Stromal cell of bone marrow (primary cell): ENCODE data around the gene CNNM3.

Experiments
- DNase-seq: peaks from one replicate; pipeline ENCODE4 v3.0.0-alpha.2; 2012; ENCODE audit warnings: low read depth

The CNNM3 gene

DNA sequence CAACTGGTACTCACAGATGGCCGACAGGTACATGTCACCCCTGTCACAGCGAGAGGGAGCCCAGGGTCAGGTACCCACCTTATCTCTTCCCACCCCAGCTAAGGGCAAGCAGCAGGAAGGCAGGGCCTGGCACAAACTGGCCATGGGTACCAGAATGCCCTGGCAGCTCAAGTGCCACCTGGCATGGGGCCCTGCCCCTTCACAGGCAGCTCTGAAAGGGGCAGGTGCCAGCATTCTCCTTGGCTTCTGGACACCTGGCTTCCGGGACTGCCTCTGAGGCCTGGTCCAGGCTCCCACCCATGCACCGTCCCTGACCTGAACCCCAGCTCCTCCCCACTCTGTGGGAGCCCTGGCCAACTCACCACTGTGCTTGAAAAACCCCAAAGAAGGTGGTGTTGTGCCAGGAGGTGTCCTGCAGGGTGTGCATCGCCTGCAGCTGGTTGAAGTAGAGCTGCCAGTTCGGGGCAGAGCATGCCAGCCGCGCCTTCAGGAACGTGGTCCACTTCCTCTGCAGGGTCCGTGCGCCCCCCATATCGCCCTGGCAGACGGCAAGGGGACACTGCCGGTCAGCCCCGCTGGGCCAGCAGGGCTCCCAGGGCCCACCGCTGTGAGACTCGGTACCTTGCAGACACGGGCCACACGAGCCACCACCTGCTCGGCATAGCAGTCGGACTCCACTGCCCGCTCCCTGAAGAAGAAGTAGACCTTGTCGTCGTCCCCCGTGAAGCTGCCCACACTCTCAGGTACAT, 48.4 kb downstream of the CNNM3 start:
- no peak for DNase-seq

DNA sequence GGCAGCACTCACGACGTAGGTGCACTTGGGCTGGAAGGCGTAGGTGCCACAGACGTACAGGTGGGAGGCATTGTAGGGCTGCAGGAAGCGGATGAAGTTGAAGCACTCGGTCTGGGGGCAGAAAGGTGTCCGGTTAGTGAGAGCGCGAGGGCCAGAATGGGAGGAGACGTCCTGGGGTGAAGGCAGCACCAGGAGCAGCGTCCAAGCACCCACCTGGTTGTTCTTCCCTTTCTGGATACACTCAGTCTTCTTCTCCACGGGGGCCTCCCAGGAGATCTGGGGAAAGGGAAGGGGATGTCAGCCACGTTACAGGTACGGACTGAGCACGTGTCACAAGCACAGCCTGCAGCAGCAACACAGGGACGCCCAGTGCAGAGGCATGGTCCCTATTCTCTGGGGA, 49.6 kb downstream of the CNNM3 start:
- no peak for DNase-seq

DNA sequence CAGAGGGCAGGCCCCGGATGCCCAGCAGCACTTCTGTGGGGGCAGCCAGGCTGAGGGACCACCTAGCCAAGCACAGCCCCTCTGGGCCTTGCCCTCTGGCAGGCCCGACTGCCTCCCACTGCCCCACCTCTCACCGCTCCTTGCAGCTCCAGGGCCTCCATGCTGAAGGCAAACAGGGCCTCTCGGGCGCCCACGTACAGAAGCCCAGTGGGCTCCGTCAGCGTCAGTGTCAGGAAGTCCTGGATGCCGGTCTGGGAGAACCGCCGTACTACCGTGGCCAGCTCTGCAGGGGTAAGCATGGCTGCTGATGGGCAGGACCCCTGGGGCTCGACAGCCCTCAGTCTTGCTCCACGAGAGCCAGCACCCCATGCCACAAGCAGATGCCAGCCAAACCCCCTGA, 50.1 kb downstream of the CNNM3 start:
- no peak for DNase-seq

DNA sequence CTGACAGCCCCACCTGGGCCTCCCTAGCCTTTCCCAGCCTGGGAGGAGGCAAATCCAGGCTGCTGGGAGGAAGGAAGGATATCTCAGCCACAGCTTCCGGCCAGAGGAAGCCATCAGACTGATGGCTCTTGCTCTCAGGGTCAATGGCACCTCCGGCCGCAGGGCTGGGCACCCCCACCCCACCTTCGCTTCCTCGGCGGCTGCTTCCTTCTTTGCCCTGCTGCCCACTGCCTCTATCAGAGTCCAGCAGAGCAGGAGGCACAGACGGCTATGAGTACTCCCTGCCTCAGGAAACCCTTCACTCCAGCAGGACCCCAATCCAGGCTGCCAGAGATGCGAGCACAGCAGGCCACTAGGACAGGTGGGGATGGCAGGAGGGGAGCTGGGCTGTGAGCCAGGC, 50.5 kb downstream of the CNNM3 start:
- DNase-seq: no peak

DNA sequence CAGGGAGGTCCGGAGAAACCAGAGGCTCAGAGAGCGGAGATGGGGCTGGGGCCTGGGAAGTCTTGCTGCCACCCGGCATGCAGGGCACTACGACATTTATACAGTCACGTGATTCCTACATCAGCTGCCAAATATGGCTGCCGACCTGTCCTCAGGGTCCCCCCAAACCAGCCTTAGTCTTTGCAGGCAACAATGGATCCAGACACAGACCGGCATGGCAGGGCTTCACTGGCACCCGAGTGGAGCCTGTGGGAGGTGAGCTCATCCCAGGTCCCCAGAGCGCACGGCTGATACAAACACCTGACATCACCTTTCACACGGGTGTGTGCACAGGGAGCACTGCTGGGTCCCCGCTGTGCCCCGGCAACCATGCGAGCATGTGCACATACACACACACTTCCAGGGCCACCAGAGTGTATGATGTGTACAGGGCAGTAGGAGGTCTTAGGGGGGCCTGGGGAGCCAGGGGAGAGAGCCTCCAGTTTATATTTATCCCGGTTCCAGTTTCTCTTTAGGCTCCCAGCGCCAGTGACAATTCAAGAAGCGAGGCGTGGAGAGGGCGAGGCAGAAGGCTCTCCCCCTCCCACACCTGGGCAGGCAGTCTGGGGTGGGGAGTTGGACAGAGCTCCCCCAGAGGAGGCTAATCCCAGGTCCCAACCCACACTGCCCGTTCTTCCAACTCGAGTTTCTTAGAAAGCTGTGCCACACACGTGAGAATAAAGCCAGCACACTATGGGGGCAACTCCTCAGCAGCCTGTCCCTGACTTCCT, 51.1 kb downstream of the CNNM3 start:
- no peak for DNase-seq

DNA sequence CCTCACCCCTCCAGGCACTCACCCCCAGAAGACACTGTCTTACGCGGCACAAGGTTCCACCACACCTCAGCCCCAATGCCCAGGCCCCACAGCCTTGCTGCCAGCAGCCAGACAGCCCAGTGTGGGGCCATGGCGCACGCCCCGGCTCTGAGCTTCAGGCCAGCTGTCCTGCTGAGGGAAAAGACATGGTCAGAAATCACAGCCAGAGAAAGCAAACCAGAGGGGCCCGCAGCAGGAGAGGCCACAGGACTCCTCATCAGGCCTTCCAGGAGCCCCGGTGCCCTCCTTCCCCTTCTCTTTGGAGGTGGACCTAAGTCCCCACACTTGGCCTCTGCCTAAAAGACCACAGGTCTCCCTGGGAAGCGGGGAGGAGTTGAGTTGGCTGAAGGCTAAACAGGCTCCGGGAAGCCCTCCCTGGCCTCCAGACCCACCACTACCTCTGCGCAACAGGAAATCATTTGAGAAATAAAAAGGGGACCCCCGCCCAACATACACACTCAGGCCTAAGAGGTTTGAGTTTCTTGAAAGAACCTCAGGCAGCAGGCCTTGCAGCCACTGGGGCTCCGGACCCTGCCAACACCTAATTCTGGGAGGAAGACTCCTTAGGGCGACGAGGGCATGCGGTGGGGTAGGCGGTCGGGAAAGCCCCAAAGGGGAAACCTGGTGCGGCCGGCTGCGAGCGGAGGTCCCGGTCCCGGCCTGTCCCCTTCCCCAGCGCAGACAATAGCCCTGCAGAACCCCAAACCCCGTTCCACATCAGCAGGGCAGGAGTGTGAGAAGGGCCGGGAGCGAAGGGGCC, 51.9 kb downstream of the CNNM3 start:
- no peak for DNase-seq

DNA sequence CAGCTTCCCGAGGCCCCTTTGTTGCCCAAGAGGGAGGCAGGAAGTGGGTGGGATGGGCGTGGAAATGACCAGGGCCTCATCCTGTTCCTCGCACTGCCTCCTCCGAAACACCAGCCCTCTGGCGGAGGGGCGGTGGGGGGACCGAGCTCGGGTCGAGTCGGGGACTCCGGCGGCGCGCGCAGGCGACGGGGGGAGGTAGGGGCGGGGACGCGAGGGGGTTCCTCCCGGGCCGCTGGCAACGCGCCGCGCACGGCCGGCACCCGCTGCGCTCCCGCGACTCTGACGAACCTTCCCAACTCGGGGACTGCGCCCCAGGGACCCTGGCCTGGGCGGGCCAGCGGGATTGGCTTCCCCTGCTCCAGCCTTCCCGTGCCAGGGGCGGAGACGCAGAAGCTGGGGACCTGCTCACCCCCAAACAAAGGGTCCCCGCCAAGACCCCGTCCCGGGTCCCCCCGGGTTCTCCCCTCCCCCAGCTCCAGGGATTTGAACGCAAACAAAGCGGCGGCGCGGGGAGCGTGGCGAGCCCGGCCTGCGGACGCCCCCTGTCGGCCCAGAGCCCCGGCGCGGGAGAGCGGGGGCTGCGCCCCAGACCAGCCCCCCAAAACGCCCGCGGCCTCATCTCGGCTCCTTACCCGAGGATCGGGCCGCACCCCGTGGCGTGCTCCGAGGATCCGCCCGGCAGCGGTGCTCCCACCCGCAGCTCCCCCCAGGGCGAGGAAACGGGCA, 52.6 kb downstream of the CNNM3 start:
- DNase-seq: peak; percentile 82

DNA sequence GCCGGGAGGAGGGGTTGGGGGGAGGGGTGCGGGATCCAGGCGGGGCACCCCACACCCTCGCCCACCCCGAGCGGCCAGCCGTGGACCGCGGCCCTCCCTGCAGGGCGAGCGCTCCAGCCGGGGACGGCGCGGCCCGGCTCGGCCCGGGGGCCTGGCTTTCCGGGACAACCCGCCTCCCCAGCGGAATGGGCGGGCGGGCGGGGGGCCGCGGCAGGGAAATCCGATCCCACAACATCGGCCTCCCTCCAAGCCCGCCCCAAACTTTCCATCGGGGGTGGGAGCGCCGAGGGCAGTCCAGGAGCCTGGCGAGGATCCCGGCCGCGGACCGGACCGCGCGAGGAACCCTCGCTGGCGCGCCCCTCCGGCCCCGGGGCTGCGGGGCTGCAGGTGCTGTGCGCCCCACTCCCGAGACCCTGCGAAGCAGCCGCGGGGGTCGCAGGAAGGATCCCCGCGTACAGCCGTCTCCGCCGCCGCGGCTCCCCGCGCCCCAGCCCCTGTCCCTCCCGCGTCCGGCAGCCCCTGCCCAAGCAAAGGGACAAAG, 53.3 kb downstream of the CNNM3 start:
- DNase-seq: peak; percentile 74

DNA sequence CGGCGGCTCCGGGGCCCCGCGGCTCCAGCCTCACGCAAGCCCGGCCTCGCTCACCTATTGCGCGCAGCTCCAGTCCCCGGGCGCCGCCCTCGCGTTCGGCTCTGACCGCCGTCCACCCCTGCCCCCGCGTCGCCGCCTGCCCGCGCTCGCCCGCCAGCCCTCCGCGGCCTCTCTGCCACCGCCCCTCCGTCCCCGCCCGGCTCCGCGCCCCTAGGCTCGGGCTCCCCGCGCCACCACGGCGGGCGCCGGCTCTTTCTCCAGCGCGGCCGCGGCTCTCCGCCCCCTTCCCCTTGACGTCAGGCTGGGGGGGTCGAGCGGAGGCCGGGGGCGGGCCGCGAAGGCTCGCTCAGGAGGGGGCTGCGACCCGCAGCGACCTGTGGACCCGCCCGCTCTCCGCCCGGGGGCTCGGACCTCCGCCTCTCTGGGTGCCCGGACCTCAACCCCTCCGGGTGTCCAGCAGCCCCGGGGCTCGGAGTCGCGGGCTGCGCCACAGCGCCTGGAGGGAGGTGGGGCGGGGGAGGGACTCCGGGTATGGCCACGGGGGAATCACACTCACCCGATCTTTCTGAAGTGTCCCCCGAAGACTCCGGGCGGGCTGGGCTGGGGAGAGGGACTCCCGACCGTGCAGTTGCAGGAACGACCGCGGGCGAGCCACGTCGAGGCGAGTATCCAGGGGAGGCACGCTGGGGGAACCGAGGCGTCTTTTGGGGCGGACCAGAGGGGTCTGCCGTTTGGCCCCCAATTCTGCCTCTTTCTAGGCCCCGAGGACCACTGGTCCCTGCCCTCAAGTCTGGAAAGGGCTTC, 54.0 kb downstream of the CNNM3 start, which contains the start of gene SEMA4C:
SEMA4C (minus strand) TSS at position 259 of the 804 bp plus-strand sequence. CDS start 2,194 bp downstream, outside the sequence.
- DNase-seq: no peak

DNA sequence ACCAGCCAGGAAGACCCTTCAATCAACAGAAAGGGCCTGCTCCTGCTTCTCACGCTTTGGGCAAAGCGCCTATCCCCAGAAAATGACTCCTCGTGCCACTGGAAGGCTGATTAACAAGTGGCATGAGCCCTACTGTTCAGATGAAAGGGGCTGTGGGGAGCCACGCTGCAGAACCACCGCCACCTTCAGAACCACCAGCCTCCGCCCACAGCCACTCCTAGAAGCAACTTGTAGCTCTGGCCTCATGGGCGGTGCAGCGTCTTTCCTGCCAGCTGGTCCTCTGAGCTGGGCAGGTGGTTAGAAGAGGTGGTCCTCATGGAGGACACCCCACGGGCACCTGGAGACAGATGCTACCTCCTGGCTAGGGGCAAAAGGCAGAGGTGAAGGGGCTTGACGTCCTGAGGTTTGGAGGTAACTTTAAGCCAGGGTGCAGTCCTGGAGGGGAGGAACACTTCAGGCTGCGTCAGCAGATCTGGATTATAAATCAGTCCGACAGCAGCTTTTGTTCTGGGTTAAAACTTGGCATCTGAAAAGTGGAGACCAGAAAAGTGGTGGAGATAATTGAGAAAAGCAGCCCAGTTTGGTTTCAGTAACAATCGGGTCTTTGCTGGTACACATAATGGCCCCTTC, 54.7 kb downstream of the CNNM3 start:
- no peak for DNase-seq

DNA sequence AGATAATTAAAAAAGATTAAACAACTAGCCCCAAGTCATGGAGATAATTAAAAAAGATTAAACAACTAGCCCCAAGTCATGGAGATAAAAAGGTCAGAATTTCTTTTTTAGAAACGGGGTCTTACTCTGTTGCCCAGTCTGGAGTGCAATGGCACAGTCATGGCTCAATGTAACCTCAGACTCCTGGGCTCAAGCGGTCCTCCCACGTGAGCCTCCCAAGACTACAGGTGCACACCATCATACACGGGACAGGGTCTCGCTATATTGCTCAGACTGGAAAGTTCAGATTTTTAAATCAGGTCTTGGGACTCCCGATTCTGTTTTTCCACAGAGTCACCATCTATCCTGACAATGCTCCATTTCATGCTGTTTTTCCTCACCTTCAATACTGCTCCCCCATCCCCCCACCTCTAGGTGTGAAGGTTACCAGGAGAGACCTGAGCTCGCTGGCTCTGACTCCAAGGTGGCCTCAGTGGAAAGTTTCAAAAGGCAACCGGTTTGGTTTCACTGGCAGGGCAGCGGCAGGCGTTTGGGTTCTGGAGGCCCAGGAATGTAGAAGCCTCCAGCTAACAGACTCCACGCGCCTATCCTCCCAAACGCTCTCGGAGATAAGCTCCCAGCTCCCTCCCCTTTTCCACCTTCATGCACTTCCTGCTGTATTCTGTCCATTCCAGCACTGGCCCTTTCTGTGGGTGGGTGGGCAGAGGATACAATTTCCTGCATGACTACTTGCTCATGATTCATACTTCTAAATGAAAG, 56.7 kb downstream of the CNNM3 start:
- no peak for DNase-seq

DNA sequence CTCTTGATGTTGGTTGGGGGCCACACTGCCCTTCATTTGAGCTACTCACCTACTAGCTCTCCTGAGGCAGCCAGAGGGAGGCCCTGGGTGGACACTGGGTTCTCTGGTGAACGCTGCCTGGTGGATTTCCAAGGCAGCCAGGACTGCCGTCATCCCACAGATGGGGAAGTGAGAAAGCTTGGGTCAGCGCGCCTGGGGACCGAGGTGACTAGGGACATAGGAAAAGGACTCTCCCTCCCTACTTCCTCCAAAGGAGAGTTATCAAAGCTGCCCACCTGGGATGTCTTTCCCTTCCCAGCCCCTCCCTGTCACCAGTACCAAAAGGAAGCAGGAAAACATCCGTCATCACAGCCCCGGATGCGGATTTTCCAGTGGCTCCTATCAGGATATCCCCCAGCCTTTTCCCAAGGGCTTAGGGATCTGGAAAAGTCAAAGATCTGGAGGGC, 57.6 kb downstream of the CNNM3 start:
- no peak for DNase-seq

DNA sequence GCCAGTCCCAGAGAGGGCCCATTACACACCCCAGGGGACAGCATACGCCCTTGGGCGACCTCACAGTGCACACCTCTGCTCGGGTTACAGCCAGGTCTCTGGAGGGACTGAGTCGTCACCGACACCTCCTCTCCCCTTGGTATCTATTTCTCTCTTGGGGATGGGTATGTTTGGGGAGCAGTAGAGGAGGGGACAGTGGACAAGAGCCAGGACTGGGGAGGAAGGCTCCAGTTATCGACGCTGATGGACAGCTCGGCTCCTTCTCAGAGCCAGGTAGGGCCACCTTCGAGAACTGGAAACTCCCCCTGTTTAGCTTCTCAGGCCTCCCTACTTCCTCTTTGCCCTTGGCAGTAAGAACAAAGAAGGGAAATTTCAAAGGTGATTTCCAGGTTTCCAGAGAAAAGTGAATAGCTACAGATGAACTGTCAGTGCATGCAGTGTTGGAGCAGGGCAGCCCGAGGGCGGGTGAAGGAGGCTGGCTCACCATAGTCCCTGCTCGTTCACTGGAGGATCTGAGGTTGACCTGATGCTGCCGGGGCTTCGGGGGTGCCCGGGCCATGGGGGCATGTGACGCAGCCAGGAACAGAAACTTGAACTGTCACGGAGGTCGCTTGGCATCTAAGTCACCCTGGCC, 58.2 kb downstream of the CNNM3 start:
- DNase-seq: no peak

DNA sequence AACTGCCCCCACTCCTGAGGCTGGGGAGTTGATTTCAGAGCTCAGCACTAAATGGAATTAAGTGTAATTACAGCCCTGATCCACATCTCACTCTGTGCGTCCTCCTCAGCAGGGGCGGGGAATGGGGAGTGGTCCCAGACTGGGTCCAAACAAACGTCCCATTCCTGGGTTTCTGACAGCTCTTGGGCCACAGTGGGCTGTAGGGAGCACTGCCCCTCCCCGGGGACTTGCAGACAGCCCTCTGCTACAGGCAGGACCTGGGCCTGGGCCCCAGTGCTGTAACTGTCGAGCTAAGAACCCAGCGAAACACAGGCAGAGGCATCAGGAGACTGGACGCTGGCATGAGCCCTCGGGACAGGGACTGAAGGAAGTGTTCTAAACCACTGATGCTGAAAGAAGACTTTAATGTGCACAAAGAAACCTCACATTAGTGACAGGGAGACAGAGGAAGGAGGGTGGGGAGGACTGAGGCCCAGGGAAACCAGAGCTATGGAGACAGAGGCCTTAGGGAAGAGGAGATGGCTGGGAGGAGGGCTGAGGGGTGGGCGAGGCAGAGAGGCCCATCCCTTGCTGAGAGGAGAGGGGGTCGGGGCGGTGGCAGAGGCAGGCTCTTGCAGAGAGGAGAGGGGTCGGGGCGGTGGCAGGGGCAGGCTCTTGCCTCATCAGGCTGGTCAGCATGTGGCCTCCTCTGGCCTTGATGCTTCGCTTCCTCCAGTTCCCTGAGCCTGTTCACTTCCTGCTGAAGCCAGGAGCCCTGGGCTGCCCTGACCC, 59.6 kb downstream of the CNNM3 start:
- DNase-seq: no peak

DNA sequence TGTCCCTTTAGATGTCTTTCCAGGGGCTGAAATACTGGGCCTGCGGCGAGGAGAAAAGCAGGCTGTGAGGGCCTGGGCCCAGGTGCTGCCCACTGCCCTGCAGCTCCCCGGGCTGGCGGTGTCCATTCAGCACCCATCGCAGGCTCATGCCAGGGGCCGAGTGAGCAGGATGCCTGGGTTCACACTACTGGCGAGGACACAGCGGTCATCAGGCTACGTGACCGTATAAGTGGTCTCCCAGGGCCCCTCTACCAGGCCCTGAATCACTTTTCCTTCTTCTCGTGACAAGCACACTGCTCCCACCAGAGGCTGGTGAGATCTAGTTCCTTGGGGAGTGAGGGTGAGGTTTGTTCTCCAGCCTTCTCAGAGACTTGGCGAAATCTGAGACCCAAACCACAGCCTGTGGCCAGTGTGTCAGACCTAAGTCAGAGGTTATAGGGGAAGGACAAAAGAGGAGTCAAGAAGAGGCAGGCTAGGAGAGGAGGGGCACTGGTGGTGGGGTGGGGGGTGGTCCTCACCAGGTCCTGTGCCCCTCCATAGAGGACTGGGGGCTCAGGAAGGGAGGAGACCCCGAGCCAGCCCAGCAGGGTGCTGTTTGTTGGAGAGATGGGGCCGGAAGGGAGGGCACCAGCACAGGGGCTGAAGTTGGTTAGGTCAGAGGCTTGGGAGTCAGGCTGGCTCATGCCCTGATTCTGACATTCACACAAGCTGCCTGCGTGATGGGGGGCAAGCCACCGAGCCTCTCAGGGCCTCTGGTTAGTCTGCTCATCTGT, 60.4 kb downstream of the CNNM3 start:
- peak; percentile 95 for DNase-seq

DNA sequence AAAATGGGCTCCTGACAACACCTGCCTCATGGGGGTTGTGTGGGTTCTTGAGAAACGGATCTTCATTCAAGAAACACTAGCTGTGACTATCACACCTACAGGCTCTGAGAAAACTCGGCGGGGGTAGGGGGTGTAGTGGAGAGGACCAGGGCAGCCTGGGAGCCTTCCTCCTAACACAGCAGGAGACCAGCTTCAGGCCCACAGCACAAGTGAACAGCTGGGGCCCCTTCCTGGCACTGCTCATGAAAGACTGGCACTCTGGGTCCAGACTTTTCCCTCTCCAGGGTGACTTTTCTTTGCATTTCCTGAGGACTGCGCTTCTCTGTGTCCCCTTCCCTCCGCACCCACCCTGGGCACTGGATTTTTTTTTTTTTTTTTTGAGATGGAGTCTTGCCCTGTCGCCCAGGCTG, 61.0 kb downstream of the CNNM3 start:
- no peak for DNase-seq

DNA sequence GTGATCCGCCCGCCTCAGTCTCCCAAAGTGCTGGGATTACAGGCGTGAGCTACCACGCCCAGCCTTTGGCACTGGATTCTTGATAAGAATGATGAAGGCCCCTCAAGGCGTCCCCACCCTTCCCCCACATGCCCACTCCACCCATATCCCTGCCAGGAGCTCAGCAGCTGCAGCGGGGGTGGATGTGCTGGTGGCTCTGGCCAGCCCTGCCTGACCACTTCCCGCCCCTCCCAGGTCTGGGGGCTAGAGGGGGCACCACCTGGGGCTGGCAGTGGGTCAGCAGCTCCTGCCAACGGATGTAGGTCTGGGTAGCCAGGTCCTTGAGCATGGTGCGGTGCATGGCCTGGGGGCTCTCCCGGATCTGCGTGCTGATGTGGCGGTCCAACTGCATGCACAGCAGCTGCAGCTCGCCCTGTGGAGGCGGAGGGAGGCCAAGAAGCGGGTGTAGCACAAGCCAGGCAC, 61.6 kb downstream of the CNNM3 start:
- no peak for DNase-seq
